NCI-H345 treated with DMSO at 0.1 percent for 48 hours (cell line): ENCODE results near the gene VPS16.
A peak's percentile ranks its signal among the peaks of the same experiment; 100 is the strongest.

ENCODE experiments used
- DNase-seq: peaks from one replicate; lab custom pipeline; 2025; ENCODE audit not compliant: unreplicated experiment; lab: John Stamatoyannopoulos, UW

The VPS16 gene

GRCh38 chr20:2867081-2867864, 26.7 kb downstream of the VPS16 start:
- DNase-seq: no peak

DNA sequence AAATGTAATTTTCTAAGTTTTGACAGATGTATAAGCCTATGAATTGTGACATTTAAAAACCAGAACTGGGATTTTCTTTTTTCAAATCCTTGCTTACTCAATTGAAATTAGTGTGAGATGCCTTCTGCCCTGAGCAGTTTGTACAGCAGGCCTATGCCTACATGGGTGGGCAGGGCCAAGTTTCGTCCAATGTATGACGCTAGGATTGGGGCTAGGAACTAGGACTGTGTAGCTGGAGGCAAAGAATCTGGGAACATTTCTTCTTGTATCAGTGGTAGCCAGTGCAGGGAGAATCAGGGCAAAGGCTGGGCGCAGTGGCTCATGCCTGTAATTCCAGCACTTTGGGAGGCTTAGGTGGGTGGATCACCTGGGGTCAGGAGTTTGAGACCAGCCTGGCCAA, 28.8 kb downstream of the VPS16 start:
- DNase-seq: no peak

DNA sequence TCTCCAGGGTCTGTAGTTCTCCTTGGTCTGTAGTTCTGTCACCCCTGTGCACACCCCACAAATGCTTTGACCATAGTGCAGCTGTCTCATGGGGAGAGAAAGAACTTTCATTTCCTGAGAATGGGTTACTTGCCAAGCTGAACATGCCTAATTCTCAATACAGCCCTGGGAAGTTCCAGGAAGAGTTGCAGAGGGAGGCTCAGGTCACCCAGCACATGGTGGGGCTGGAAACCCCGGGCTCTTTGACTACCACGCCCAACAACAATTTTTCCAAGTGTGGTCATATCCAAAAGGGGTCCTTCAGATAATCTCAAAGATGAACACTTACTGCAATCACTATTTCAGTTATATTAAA, 30.5 kb downstream of the VPS16 start:
- DNase-seq: no peak

DNA sequence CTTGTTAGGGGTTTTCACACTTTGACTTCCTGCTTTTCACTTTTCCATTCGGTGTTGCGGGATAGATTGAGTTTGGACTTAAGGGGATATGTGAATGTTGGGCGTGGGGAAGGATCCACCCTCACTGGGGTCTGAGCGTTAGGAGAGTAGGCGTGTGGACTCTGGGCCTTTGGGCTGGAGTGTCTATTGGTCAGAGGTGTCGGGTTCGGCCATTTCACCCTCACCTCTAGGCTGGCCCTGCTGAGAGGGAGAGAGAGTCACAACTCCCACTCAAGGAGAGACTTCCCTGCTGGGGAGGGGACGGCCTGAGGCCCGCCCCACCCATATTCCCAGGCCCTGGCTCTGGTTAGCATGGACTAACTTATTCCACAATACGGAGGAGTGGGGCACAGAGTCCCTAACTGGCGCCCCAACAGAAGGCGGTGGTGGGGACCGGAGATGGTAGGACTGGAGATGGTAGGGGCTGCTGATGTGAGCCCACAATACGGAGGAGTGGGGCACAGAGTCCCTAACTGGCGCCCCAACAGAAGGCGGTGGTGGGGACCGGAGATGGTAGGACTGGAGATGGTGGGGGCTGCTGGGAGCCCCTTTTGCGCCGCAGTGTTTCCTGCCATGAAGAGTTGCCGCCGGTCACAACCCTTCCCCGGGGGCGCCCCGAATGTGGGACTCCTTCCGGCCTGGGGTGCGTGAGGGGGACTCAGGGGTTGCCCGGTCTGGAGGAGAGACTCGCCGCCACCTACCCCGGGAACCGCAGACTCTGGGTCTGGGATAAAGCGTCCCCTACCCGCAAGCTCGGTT, 31.3 kb downstream of the VPS16 start:
- no peak for DNase-seq

DNA sequence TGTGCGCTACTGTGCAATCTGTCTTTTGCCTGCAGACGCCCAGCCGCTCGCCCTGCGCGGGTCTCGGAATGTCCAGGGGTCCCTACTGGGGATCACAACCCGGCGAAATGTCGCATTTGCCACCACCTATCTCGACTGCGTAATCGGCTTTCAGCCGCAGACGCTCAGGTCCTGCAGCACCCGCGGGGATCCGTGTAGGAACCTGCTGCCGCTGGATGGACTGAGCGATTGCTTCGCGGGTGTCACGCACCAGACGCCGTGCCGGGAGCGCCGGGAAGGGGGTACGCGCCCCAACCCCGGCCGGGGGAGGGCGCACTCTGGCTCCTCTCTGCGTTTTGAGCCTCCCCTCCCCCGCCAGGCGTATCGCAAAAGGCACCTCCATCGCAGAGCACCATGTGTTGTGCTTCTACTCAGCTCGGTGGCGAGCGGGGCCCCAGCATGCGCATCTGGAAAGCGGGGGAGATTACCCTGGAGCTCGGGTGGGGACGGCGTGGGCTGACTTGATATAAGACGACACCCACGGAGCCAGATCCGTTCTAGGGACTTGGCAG, 32.0 kb downstream of the VPS16 start:
- DNase-seq: peak; percentile 43

DNA sequence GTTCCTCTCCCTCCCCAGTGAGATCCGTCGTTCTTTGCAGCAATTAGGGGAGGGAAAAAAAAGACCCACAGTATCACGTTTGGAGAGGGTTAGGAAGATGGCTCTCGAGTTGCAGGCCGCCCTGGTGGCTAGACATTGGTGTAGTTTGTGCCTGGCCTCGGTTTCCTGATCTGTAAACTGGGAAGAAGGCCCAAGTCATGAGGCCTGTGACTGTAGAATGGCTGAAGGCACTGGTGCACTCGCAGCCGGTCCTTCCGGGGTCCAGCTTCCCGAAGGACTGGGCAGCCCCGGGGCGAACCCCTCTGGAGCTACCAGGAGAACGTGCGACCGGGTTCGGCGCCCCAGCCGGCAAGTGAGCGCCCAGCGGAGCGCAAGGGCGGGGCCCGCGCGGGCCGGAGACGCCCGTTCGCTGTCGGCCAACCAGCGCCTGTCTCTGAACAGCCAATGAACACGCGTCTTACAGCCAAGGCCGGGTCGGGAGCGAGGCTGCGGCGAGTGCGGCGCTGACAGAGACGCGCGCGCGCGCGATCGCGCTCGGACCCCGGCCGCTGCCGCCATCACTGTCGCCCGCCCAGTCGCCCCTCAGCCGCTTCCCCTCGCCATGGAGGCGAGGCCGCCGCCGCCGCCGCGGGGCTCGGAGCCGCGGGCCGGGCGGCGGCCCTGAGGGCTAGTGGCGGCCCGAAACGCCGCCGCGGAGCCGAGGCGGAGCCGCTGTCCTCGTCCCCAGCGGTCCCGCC, 32.6 kb downstream of the VPS16 start, which contains the start of gene PTPRA:
PTPRA (plus strand) TSS at position 472 of the 737 bp plus-strand sequence. CDS start 90,797 bp downstream, outside the sequence.
- DNase-seq: peak; percentile 86

DNA sequence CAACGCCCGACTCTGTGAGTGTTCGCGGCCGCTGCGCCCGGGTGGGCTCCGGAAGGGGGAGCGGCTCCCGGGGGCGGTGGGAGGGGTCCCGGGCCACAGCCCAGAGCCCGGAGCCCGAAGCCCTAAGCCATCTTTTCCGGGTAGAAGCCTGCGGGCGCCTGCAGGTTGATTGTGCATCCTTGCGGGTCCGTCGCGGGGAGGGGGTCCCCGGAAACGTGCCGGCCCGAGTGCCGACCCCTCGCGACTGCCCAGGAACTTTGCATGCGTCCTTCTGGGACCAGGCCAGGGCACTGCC, 33.1 kb downstream of the VPS16 start:
- no peak for DNase-seq

- no peak for DNase-seq
These were observed 33.9 kb downstream of the VPS16 start for GRCh38 chr20:2874456-2874855.

DNA sequence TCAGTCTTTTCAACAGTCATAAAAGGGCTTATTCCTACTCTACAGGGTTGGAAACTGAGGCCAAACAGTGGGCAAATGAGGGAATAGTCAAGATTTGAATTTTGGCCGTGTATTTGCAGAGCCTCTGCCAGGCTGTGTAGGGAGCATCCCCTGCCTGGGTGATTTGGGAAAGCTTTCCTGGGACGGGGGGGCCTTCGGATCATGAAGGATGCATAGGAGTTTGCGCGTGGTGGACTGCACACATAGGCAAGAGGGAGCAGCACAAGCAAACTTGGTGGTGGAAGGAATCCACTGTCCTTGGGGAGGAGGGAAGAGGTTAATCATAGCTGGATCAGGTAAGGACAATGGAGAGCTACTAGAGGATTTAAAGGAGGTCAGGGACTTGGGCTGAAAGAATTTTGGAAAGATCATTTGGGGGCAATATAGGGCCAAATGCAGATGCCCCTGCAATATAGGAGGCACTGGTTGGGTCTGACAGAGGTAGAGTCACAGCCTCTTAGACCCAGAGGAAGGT, 35.2 kb downstream of the VPS16 start:
- no peak for DNase-seq

- no peak for DNase-seq
These were observed 38.0 kb downstream of the VPS16 start for GRCh38 chr20:2878515-2878914.

DNA sequence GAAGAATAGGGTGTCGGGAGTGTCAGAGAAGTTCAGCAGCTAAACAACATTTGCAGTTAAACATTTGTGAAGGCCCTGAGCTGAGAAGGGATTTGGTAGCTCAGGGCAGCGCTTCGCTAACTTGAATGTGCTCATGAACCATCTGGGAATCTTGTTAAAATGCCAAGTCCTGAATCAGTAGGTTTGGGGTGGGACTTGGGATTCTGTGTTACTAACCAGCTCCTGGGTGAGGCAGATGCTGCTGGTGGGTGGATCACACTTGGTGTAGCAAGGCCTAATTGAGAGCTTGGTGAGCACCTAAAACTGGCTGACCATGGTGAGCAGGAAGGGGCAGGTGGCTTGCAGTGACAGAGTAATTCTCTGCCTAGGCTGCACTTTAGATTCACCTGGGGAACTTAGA, 38.6 kb downstream of the VPS16 start:
- no peak for DNase-seq

DNA sequence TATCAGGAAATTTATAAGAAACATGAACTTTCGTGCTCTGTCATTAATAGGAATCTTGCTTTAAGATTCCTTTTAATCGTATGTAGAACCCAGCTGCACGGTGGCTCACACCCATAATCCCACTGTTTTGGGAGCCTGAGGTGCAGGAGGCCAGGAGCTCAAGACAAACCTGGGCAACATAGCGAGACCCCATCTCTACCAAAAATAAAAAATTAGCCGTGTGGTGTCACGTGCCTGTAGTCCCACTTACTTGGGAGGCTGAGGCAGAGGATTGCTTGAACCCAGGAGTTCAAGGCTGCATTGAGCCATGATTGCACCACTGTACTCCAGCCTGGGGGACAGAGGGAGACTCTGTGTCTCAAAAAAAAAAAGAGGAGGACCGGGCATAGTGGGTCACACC, 40.1 kb downstream of the VPS16 start:
- no peak for DNase-seq

DNA sequence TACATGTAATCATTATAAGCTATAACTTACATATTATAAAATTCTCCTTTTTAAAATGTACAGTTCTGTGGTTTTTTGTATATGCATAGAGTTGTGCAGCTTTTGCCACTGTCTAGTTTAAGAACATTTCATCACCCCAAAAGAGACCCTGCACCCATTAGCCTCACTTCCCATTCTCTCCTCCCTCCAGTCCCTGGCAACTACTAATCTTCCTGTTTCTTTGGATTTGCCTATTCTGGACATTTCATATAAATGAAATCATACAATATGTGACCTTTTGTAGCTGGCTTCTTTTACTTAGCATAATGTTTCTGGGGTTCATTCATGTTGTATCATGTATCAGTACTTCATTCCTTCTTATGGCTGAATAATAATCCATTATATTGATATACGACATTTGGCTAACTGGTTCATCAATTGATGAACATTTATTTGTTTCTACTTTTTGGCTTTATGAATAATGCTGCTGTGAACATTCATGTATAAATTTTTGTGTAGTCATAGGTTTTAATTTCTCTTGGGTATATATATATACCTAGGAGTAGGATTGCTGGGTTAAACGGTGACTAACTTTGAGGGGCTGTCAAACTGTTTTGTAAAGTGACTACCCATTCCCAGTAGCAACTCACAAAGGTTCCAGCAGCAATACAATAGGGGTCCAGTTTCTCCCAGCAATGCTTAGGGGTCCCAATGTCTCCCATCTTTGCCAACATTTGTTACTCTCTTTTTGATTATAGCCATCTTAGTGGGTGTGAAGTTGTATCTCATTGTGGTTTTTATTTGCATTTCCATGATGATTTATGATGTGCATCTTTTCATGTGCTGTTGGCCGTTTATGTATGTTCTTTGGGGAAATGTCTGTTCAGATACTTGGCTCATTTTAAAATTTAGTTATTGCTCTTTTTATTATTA, 43.4 kb downstream of the VPS16 start:
- DNase-seq: no peak

GRCh38 chr20:2887715-2888114, 47.2 kb downstream of the VPS16 start:
- no peak for DNase-seq

GRCh38 chr20:2888224-2888955, 47.8 kb downstream of the VPS16 start:
- DNase-seq: no peak

DNA sequence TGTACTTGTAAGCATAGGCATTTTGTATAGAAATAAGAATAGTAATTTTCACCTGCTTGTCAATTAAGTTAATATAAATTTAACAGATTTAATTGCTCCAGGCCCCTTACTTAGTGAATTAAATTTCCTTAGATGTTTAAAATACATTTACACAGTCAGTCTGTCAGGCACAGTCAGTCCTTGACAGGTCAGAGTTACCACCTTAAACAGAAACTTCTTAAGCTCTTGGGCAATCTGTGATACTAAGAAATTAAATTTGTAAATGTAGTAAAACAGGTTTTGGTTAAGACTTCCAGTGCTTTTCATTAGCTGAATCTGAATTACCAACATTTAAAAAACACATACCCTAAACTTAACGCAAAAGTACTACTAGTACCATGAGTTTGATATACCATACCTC, 48.7 kb downstream of the VPS16 start:
- no peak for DNase-seq

DNA sequence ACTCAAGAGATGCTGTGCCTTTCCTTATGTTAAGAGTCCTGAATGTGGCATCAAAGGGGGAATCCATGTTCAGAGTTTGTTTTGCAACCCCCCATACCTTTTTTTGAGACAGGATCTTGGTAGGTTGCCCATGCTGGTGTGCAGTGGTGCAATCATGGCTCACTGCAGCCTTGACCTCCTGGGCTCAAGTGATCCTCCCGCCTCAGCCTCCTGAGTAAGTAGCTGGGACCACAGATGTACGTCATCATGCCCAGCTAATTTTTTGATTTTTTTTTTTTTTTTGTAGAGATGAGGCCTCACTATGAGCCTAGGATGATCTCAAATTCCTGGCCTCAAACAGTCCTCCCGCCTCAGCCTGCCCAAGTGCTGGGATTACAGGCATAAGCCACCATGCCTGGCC, 49.3 kb downstream of the VPS16 start:
- DNase-seq: no peak

GRCh38 chr20:2890742-2891141, 50.2 kb downstream of the VPS16 start:
- DNase-seq: no peak

DNA sequence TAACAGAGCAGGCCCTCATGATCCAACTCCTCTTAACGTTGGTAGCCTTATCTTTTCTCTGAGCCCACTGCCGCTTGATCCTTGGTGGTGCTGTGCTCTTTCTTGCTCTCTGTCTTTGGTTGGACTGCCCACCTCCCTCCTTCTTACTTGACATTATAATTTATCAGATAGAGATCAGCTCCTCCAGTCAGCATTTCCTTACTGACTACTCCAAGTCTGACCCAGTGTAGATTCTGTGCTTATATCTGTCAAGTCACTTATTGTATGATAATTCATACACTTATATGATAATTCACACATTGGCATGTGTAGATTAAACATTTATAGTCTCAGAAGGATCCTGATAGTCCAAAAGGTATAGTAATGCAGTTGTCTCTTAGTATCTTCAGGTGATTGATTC, 50.8 kb downstream of the VPS16 start:
- no peak for DNase-seq

DNA sequence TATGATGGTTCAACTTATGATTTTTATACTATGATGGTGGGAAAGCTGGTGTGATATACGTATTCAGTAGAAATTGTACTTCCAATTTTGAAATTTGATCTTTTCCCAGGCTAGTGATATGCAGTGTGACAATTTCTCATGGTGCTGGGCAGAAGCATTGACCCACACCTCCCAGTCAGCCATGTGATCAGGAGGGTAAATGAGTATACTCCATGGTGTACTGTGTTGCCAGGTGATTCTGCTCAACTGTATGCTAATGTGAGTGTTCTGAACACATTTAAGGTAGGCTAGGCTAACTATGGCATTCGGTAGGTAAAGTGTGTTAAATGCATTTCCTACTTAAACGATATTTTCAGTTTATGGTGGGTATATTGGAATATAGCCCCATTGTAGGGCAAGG, 51.8 kb downstream of the VPS16 start:
- DNase-seq: no peak
